Measurements from ENCODE around the gene COL4A6.
"Not testable (repeated sequence)": the region's sequence is repeated elsewhere in the genome, so short reads cannot be mapped to it uniquely, and the experiment has no call there.

COL4A6 gene

DNA sequence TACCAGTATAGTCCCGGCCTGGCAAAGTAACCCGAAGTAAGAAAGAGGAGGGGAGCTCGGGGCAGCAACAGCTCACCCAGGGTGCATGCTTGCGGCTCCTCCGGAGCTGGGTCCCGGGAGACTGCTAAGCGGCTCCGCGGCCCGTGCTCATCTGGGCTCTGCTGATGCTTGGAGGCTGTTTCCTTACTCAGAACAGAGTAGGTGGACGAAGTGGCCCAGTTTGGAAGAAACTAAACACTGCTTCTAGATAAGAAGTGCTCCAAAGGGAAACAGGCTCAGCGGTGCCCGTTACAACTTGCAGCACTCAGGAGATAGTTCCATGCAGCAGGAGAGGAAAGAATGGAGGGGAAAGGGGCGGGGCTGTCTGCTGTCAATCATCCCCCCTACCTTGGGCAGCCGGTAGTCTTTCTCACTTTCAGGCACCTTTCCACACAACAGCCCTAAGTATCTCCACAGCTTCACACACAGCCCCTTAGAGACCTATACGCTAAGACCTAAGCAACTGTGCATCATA, at the start of gene COL4A6:
TSS of gene COL4A6 (minus strand) at position 313 of the 514 bp plus-strand sequence. CDS start at position 87, 226 bp downstream.
- DNase-seq (ENCODE audit: low read depth in 2 of 2): no peak

DNA sequence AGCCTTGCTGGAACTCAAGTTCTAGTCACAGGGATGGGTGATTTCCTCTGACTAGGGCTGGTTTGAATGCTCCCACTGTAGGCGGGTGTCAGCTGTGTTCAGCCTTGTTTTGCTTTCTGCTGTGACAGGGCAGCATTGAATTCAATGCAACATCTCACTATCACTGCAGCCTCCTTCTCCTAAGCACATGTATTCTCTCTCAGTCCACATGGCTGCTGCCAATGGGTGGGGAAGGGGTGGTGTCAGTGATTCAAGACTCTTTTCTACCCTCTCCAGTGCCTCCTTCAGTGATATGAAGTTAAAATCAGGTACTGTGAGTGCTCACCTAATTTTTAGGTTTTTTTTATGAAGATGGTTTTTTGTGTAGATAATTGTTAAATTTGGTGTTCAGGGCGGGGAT, 47.7 kb upstream of the COL4A6 start:
- no peak for DNase-seq (ENCODE audit: low read depth in 2 of 2)

- DNase-seq (ENCODE audit: low read depth in 2 of 2): no peak
Measured at GRCh38 chrX:108484251-108484650, 46.0 kb upstream of the COL4A6 start.

GRCh38 chrX:108481528-108481927, 43.3 kb upstream of the COL4A6 start:
- DNase-seq (ENCODE audit: low read depth in 2 of 2): not testable (repeated sequence)

- no peak for DNase-seq (ENCODE audit: low read depth in 2 of 2)
Measured at GRCh38 chrX:108473979-108474378, 35.8 kb upstream of the COL4A6 start.

- DNase-seq (ENCODE audit: low read depth in 2 of 2): no peak
Measured at GRCh38 chrX:108468486-108468885, 30.3 kb upstream of the COL4A6 start.

DNA sequence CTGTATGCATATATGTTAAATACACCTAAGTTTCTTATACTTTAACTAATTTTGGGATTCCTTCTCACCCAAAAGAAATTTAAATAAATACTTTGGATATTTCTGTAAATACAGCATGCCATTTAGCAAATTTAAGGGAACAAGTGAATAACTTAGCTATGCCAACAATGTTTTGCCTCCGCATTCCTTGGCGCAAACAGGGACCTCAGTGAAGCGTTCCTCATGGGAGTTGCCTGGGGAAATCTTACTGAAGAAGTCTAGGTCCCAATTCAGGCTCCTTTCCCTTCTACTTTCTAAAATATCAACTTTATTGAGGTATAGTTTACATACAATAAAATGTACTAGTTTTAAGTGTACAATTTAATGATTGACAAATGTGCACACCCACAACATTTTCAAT, 26.4 kb upstream of the COL4A6 start:
- no peak for DNase-seq (ENCODE audit: low read depth in 2 of 2)

DNA sequence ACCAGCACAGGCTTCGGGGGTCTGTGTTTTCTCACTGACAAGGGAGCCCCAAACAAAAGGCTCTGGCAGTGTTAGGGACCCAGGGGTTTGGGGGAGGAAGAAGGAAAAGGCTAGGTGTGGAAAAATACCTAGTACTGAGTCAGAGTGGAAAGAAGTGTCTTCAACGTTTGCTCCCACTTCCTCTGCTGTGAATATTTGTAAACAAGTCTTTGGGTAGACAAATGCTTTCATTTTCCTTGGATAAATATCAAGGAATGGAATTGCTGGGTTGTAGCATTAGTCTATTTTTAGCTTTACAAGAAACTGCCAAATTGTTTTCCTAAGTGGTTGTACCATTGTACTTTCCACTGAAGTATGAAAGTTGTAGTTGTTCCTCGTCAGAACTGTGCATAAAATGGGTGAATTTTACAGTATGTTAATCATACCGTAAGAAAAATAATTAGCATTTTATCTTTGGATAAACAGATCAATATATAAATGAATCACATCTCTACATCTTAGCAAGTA, 18.8 kb upstream of the COL4A6 start:
- no peak for DNase-seq (ENCODE audit: low read depth in 2 of 2)

DNA sequence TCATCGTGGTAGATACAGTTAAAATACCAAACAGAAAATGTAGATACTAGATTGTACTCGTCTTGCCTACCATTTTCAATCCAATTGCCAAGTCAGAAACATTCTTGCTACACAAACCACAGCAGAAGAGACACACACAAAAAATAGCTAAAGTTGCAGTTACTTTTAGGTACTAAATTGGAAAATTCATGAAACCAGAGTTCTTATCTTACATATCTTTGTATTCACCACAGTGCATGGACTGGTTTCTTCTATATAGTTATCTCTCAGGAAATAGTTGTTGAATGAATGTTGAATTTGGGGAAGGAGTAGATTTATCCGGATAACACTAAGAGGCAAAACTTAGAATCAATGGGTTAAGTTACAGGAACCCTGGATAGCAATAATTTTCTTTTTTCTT, 15.6 kb upstream of the COL4A6 start:
- DNase-seq (ENCODE audit: low read depth in 2 of 2): no peak

DNA sequence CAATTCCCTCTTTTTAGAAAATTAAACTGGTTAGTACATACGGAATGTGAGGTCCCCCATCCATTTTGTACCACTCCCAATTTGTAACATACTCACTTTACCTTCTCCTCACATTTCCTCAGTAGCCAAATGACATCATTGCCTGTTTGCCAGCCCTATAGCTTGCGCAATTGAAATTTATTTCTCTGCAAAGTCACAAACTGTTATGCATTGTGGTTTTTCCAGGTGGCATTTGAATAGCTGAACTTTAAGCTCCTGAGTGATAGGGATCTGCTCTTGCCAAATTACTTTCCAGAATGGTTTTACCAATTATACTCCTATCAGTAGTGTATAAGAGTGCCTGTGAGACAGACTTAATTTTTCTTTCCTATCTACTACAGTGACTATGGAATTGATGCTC, 9.1 kb upstream of the COL4A6 start:
- DNase-seq (ENCODE audit: low read depth in 2 of 2): no peak

DNA sequence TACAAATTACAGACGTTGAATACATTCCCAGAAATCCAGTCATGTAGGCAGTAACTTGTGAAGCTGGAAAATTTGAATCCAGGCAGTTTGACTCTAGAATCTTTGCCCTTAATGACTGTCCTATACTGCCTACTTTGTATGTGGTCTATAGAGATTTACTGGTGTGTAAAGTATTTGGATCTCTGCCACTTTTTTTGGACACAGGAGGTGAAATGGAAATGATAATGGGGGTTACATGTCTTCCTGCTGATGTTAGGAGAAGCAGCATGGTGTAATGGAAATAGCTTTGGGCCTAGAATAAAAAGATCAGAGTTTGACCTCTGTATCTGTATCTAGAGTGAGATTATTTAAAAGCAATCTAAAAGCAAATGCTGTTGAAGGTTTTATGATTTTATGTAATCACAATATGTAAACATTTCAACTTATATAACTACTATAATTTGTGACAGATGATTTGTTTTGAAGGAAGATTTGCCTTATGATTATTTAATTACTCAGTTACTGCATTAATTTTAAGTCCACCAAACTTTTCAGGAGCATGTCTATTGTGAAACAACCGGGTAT, 4.8 kb upstream of the COL4A6 start:
- no peak for DNase-seq (ENCODE audit: low read depth in 2 of 2)

DNA sequence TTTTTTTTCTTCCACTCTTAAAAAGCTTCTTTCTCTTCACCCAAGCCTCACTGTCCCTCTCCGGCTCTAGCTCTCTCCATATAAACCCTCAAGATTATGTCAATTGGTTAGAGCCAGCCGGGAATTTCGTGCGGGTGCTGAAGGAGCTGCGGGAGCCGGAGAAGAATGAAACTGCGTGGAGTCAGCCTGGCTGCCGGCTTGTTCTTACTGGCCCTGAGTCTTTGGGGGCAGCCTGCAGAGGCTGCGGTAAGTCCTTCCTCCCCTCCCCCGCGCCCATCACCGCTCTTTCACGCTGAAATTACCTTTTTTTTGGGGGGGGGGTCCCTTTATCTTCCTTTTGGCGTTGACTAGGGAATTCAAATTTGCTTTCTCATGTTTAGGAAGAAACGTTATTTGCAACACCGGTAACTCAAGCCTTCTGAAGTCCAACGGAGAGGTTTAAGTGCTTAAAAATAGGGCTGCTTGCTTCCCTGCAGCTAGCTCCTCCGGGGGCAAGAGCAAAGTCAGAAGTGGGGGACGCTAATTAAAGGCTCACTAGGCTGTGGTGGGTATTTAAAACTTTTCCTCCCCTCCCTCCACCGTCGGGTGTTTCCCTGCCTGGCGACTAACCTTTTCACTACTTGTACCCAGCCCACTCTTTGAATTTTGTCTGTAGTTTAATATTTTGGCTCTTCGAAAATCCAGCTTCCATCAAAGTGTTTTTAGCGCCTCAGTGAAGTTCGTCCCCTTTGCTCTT, 1.9 kb upstream of the COL4A6 start:
- no peak for DNase-seq (ENCODE audit: low read depth in 2 of 2)

DNA sequence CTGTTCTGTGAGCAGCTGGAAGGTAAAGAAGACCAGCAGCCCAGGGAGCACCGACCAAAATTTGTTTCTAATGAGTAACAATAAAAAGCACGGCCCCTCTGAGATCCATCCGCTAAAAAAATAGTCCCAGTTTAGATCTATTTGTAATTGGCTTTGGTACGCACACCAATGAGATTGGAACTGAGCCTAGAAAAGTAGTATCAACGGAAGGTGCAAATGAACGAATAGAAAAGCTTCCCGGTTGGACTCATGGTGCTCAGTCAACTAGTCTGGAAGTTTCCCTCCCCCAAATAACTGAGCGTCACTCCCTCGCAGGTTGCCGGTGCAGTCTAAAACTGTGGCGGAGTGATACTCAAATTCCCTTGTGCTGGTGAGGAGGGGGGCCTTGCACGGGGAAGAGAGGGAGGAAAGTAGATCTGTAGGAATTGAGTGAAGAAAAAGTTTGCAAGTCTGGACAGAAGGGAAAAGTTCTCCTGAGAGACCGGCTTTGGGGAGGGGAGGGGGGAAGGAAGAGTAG, 1.3 kb upstream of the COL4A6 start, which contains the start of gene COL4A5:
TSS of gene COL4A5 (plus strand) at position 413 of the 517 bp plus-strand sequence. CDS start 288 bp downstream, outside the sequence.
- DNase-seq (ENCODE audit: low read depth in 2 of 2): no peak

- DNase-seq (ENCODE audit: low read depth in 2 of 2): no peak
Measured at GRCh38 chrX:108437349-108438109, 693 bp downstream of the COL4A6 start.

DNA sequence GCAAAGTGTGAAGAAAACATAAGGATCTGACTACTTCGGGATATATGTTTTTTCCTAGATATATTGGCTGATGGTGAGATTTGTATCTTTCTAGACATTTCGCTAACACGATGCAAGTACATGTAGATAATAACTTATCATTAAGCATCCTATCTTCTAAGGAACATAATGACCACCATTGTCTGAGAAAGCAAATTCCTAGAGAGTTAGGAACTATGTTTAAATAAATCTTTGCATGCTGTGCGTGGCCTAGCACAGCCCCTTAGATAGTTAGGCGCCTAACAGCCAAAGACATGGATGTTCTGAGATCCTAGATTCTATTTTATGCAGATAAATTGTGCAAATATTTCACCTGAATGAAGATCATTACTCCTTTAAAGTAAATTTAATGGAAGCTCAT, 3.0 kb downstream of the COL4A6 start:
- no peak for DNase-seq (ENCODE audit: low read depth in 2 of 2)

DNA sequence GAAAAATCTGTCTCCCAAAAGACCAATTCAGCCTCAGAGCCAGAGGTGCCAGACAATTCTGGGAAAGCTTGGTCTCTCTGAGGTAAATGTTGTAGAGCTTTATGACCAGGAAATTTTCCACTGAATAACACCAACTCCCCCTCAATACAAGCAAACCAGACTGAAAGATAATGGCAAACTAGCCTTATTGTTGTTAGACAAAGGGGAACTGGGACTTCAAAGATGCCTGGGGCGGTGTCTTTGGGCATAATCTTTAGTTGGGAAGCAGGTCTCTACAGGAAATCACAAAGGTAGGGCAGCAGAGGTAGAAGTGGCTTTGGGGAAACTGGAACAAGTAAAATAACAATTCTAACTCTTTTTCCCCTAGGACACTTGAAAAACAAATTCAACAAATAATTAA, 12.0 kb downstream of the COL4A6 start:
- DNase-seq (ENCODE audit: low read depth in 2 of 2): no peak

DNA sequence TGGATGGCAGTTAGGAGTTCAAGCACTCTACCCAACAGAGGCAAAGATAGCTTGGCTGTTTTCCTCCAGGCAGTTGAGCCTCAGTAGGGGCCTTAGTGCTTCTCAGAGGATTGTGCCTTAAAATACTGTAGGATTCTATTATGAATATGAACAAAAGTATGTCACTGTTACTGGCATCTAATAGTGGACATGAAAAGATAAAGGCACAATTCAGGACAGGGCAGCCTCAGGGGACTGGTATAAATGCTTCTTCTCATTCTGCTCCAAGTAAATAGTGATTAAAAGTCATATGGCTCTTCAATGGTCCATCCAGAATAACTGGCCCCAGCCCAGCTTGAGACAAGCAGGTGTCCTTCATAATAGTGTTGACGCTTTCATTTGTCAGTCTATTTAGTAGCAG, 17.7 kb downstream of the COL4A6 start:
- no peak for DNase-seq (ENCODE audit: low read depth in 2 of 2)

- no peak for DNase-seq (ENCODE audit: low read depth in 2 of 2)
Measured at GRCh38 chrX:108419401-108419800, 18.8 kb downstream of the COL4A6 start.

DNA sequence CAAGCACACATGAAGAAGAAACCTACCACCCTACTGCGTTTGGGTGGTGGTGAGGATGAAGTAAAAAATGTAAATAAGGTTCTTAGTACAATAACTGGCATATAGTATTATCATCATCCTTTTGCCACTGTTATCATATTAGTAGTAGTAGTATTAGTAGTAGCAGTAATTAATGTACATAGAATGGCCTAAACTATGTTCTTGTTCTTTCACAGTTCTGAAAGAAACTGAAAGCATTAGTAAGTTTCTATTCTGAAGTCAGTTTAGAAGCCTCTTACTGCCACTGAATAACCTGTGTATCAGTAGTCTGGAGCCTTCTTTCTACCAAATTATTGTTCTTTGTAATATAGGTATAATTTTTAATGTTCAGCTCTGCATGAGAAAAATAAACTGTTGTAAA, 21.0 kb downstream of the COL4A6 start:
- no peak for DNase-seq (ENCODE audit: low read depth in 2 of 2)

DNA sequence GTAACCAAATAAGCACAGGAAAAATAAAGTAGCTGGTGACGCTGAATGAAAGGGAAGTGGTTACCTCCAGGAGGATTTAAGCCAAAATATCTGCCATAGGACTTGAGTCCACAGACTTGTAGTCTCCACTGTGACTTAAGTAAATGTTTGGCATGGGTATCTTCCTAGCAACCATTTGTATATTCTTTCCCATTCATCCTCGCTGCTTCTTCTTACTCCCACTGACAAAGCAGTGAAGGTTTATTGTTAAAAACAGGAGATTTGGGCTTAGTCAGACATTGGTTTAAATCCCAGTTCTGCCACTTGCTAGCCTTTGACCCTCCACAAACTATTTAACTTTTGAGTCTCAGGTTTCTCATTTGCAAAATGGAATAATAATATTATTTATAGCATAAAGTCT, 22.3 kb downstream of the COL4A6 start:
- no peak for DNase-seq (ENCODE audit: low read depth in 2 of 2)

GRCh38 chrX:108415146-108415545, 23.1 kb downstream of the COL4A6 start:
- no peak for DNase-seq (ENCODE audit: low read depth in 2 of 2)

DNA sequence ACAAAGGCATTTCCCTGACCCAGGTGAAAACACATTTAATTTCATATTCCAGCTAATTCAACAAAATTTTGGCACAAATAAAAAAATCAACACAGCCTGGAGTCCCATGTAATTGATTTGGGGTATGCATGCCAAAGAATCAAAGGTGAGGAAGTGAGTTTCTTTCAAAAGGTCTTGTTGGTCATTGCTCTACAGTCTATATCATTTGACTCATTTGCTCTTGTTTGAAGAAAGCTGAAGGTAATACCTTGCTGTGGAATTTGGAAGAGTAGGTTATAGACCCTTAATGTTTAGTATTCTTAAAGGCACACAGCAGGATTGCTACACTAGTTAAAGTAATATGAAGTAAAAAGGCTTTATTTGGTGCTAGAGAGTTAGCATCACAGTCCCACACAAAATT, 25.4 kb downstream of the COL4A6 start:
- DNase-seq (ENCODE audit: low read depth in 2 of 2): no peak

Measured in stimulated activated CD8-positive, alpha-beta memory T cell treated with anti-CD3 and anti-CD28 coated beads, Interleukin-7, amount 100 ng/mL, for 1 hour (primary cell).